Right renal pelvis (tissue), 4 donors: ENCODE measurements around the gene GDPD3. TPM values are rescaled to one million over a fixed set of nuclear protein-coding genes. Genes with fewer than 3 reads are reported as not detected.

Experiments
- DNase-seq, 4 donors: peaks; one replicate each; pipeline ENCODE4 v3.0.0-alpha.2; 2013; ENCODE audit warnings: low read depth in 4 of 4, low spot score in 3 of 4, missing footprints in 1 of 4
- polyA plus RNA-seq, 4 donors: library from polyadenylated mRNA; unstranded; fragments of 120-200 nt; gene quantifications; one replicate each; pipeline ENCODE4 v1.2.1, GENCODE V29; 2013; ENCODE audit not compliant: insufficient read length in 4 of 4

The GDPD3 gene
- polyA plus RNA-seq, 4 donors, result 8.9 to 14.8 (median 12.2) TPM

- DNase-seq, result no peak
Observed at GRCh38 chr16:30063278-30063892, 50.0 kb downstream of the GDPD3 start.

- no peak for DNase-seq
Observed at GRCh38 chr16:30060836-30061554, 52.3 kb downstream of the GDPD3 start.

DNA sequence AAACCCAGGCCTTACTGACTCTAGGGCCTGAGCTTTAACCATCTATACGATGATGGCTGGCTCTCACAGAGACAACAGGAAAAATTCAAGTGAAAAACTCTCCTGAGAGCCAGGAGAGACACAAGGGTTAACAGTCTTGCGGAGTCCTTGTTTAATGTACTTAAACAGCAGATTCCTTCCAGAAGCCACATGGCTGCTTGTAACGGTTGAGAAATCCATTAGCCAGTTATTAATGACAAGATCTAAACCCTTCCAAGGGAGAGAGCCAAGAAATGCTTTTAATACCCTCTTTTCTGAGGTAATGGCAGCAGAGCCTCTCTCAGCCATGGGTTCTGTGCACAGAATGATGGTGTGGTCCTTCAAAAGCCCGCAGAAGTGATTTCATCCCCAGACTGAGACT is 53.0 kb downstream of the GDPD3 start:
- DNase-seq, result no peak

DNA sequence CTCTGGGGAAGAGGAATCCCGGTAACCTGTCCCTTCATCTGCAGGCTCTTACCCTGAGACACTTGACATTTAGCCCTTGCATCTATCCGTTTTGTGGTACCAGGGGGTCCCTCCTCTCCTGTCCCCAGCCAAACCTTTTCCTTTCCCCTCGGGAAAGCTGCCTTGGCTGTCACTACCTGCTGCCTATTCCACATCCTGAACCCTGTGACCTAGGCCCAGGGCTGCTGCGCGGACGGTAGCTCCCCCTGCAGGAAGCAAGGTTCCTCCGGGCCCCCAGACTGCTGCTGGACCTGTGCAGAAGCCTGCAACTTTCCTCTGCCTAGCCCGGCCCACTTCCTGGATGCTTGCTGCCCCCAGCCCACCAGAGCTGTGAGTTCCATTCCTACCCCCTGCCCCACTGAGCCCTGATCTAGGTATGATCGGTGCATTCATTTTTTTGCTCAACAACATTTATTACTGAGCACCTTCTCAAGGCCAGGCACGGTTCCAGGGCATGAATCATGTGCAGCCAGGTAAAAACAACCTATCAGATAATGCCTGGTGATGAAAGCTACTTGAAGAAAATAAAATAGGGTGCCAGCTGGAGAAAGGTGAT is 58.3 kb downstream of the GDPD3 start:
- no peak for DNase-seq

Other genes starting within 250 kb of the GDPD3 start
- 10 to 100 TPM; 11.3 to 13.7 (median 12.4) TPM for gene SEZ6L2, start 214.0 kb downstream of the GDPD3 start, polyA plus RNA-seq
- gene ASPHD1, start 213.0 kb downstream of the GDPD3 start, polyA plus RNA-seq, result 1 to 10 TPM in 1 of 4 donors, under 1 TPM in 3; 0.60 to 1.2 (median 0.82) TPM
- 10 to 100 TPM; 12.5 to 18.4 (median 16.4) TPM for gene KCTD13, start 187.3 kb downstream of the GDPD3 start, polyA plus RNA-seq
- 100 to 1,000 TPM; 115 to 126 (median 116) TPM for gene TMEM219, start 151.5 kb downstream of the GDPD3 start, polyA plus RNA-seq
- gene TAOK2, start 139.7 kb downstream of the GDPD3 start, polyA plus RNA-seq, result 10 to 100 TPM; 41.9 to 52.5 (median 43.5) TPM
- 10 to 100 TPM; 15.2 to 22.5 (median 16.6) TPM for gene HIRIP3, start 117.9 kb downstream of the GDPD3 start, polyA plus RNA-seq
- gene INO80E, start 117.3 kb downstream of the GDPD3 start, polyA plus RNA-seq, result 10 to 100 TPM; 43.5 to 56.0 (median 48.6) TPM
- 1 to 10 TPM; 2.1 to 2.7 (median 2.5) TPM for gene DOC2A, start 102.5 kb downstream of the GDPD3 start, polyA plus RNA-seq
- not detected for gene C16orf92, start 90.3 kb downstream of the GDPD3 start, polyA plus RNA-seq
- 1 to 10 TPM in 1 of 4 donors, under 1 TPM in 3; 0.58 to 1.4 (median 0.81) TPM for gene TLCD3B, start 82.3 kb downstream of the GDPD3 start, polyA plus RNA-seq
- 100 to 1,000 TPM; 478 to 641 (median 500) TPM for gene ALDOA, start 47.8 kb downstream of the GDPD3 start, polyA plus RNA-seq
- gene PPP4C, start 37.5 kb downstream of the GDPD3 start, polyA plus RNA-seq, result 100 to 1,000 TPM in 1 of 4 donors, 10 to 100 TPM in 3; 82.0 to 120 (median 90.5) TPM
- 1 to 10 TPM; 1.1 to 2.0 (median 1.2) TPM for gene TBX6, start 21.6 kb downstream of the GDPD3 start, polyA plus RNA-seq
- gene YPEL3, start 17.3 kb downstream of the GDPD3 start, polyA plus RNA-seq, result 10 to 100 TPM; 56.7 to 78.4 (median 60.1) TPM
- 10 to 100 TPM; 85.7 to 98.8 (median 92.2) TPM for gene MAPK3, start 9.7 kb upstream of the GDPD3 start, polyA plus RNA-seq
- gene CORO1A, start 70.1 kb upstream of the GDPD3 start, polyA plus RNA-seq, result 10 to 100 TPM in 3 of 4 donors, 1 to 10 TPM in 1; 9.2 to 12.3 (median 11.2) TPM
- gene BOLA2B, start 80.1 kb upstream of the GDPD3 start, polyA plus RNA-seq, result 10 to 100 TPM; 19.2 to 34.5 (median 23.0) TPM
- gene SLX1A, start 80.3 kb upstream of the GDPD3 start, polyA plus RNA-seq, result 10 to 100 TPM; 18.9 to 20.8 (median 20.1) TPM
- gene SULT1A3, start 85.7 kb upstream of the GDPD3 start, polyA plus RNA-seq, result 10 to 100 TPM in 2 of 4 donors, 1 to 10 TPM in 2; 4.1 to 12.8 (median 10.6) TPM
- 10 to 100 TPM in 1 of 4 donors, 1 to 10 TPM in 3; 3.5 to 11.8 (median 6.0) TPM for gene NPIPB13, start 134.9 kb upstream of the GDPD3 start, polyA plus RNA-seq
- gene CD2BP2, start 241.8 kb upstream of the GDPD3 start, polyA plus RNA-seq, result 10 to 100 TPM; 49.5 to 63.5 (median 56.1) TPM